GM19455 (cell line): ENCODE measurements around the gene WDR53.
A peak's percentile ranks its signal among the peaks of the same experiment; 100 is the strongest.
"Not testable (repeated sequence)": the region's sequence is repeated elsewhere in the genome, so short reads cannot be mapped to it uniquely, and the experiment has no call there.

Experiments
- ATAC-seq: cut with Tn5 transposase; IDR thresholded peaks from one replicate; pipeline ENCODE4 v1.9.1; 2021; ENCODE audit not compliant: unreplicated experiment

The WDR53 gene

DNA sequence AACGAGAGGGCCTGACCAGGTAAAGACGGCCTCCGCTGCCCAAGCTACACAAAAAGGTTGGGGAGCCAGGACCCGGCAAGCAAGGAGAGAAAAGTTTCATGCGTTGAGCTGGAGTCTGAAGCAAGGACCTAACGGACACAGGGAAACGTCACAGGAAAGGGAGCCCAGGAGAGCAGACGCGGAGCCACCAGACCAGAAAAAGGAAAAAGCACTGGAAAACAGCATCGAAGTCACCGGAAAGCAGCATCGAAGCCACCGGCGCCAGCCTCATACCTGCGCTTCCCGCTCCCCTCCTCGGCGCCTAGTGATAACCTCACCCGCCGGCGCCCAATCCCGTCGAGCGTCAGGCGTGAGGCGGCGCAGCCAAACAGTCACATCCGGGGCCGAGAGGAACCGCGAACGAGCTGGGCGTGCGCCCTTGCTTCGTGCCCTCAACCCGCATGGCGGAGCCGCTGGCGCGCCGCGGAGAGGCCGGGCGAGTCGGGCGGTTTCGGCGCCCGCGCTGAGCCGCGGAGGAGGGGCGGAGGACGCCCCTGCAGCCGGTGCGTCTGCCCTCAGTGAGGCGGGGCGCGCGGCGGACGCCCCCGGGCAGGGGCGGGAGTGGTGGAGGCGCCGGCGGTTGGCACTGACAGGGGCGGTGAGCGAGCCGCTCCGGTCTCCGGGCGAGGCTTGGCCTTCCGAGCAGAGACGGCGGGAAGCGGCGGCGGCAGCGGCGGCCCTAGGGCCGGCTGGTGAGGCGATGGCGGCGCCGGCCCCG lies at the start of gene WDR53, which contains the start of gene FBXO45:
TSS of gene WDR53 (minus strand) at position 309 of the 757 bp plus-strand sequence. CDS start 7,079 bp downstream, outside the sequence.
TSS of gene FBXO45 (plus strand) at position 415 of the 757 bp plus-strand sequence. CDS start at position 740, 325 bp downstream.
- ATAC-seq = peak; percentile 92

DNA sequence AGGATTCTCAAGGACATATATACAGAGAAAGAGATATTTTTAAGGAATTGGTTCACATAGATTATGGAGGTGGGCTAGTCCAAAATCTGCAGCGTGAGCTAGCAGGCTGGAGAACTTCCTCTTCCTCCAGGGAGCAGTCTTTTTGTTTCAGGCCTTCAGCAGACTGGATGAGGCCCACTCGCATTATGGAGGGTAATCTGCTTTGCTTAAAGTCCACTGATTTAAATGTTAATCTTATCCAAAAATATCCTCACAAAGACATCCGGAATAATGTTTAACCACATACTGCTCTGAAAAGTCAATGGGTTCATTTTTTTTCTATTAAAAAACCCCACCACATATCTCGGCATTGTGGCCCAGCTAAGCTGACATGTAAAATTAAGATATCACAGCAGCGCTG lies 48.9 kb upstream of the WDR53 start:
- ATAC-seq = no peak

DNA sequence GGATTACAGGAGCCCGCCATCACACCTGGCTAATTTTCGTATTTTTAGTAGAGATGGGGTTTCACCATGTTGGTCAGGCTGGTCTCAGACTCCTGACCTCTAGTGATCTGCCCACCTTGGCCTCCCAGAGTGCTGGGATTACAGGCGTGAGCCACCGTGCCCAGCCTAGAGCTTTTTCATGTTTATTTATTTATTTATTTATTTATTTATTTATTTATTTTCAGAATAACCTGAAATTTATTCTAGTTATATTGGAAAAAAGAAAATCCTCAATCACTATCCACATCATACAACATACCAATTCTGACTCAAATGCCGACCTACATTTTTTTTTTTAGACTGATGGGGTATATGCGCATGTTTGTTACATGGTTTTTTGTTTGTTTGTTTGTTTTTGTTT lies 46.9 kb upstream of the WDR53 start:
- not testable (repeated sequence) for ATAC-seq

DNA sequence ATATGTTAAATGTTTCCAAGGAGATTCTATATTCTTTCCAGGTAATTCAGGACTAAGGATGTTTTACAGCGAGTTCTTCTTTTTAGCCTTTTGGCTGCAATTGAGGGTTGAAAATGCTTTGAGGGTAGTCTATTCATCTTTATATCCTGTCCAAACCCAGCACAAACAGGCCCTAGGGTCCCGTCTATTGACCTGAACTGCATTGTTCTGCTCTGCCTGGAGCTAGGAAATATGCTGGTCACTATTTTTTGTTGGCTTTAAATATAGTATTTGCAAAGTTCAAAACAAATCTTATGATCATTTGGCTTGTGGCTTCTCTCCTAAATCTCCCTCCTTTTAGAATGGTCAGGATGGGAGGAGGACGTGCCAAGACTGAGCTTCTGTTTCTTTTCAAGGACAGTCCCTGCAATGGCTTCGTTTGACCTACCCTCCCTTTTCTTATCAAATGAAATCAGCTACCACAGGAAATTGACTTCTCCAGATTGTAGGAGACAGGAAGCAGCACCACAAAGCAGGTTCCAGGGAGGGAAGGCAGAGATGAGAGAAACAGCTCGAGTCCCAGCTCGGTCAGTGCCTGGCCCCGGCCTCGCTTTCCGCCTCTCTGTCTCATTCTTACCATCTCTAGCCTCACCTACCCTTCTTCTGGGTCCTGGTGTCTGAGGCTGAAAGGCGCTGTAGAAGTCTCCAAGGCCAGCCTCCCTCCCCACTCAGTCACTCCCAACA lies 43.6 kb upstream of the WDR53 start:
- no peak for ATAC-seq

DNA sequence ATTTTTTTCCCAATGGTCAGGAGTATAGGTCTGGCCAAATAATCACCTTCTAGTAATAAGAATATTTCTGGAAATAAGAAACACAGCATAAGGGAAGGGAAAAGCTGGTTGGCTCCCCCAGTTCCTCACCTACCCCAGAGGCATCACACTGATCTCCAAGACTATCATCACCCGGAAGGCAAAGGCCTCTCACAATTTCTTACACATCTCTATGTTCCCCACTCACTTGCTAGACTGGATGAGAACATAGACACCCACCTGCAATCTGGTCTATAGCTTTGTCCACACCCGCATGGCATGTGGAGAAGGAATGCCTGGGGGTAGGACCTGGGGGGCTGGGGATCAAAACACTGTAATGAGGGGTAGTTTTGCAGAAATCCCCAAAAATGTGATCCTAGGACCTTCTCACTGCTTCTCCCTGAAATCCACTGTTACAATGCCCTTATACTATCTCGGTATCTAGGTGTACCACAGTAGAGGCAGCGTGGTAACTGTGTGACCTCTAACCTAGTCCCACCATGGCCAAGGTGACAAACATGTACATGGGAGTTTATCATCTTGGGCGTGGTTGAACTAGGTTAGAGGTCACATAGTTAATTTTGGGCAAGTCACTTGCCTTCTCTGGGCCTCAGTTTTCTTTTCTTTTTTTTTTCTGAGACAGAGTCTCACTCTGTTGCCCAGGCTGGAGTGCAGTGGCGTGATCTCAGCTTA lies 41.6 kb upstream of the WDR53 start:
- no peak for ATAC-seq

DNA sequence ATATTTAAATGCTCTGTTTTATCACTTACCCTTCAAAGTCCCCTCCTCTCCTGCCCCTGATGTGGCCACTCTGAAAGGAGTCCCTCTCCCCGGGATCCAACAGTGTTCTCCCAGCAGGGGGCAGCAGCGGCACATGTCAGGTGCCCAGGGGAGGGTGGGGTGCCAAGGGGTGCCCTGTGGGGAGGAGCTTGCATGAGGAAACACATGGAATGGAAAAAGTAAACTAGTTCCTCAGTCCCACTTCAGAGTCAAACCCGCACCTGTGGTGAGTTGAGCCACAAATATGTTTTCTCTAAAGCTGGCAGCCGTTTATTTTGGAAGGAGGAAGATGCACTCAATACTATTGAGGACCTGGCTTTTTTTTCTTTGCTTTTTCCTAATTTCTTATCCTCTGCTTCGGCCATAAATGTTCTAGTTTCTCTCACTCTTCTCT lies 41.0 kb upstream of the WDR53 start:
- ATAC-seq = peak; percentile 85

DNA sequence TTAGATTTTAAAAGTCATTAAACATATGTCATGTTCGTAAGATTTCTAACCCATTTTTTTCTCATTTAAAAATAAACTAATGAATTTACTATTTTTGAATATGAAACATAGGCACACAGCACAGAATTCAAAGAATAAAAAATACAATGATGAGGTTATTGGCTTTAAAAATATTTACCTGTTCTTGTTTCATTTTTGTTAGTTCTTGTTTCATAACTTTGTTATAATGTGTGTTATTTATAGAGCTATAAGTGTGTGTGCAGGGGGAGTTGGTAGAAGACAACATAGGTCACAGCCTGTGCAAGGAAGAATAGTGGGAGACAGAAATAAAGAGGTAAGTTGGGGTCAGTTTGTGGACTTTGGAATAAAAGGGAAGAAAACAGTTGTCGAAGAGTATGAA lies 40.3 kb upstream of the WDR53 start:
- no peak for ATAC-seq

DNA sequence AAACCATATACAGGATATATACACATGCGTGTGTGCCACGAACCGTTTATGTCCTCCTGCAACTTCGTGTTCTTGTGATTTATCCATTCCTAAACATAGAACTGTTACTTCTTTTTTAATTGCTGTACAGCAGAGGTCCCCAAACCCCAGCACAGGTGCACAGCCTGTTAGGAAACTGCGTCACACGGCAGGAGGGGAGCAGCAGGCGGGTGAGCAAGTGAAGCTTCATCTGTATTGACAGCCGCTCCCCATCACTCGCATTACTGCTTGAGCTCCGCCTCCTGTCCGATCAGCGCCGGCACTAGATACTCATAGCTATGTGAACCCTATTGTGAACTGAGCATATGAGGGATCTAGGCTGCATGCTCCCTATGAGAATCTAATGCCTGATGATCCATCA lies 36.2 kb upstream of the WDR53 start:
- ATAC-seq = no peak

DNA sequence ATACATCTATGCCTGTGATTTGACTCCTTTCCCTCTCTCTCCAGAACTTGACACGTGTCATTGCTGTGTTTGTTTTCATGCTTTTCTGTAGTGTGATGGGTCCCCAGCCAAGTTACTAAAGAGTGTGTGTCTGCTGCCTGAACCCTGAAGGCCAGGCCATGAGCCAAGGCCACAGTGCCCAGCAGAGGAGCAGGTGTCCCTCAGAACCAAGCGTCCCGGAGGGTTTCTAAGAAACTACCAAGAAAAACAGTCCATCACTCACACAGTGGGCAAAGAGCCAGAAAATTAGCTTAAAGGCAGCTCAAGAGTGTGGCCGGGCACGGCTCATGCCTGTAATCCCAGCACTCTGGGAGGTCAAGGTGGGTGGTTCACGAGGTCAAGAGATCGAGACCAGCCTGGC lies 35.3 kb upstream of the WDR53 start:
- ATAC-seq = no peak

DNA sequence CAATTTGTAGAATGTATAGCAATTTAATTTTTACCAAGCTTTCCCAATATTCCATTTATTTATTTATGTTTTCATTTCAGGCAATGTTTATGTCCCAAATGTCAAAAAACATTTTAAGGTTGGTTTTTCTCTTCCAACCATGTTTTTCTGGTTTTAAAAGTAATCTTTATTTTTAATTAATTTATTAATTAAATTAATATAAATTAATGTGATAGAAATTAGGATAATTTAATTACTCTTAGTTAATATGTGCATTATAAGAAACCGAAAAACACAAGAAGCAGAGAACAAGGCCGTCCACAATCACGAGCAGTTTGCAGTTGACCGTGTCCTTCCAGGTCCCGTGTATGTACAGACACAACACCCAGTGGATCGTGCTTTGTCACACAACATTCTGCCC lies 34.3 kb upstream of the WDR53 start:
- ATAC-seq = no peak

DNA sequence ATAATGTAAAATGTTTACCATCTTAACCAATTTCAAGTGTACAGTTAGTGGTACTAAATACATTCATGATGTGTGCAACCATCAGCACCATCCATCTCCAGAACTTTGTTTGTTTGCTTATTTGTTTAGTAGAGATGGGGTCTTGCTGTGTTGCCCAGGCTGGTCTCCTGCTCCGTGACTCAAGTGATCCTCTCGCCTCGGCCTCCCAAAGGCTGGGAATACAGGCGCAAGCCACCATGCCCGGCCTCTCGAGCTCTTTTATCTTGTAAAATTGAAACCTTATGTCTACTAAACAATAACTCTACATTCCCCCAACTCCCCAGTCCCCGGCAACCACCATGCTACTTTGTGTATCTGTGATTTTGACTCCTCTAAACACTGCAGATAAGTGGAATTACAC lies 32.0 kb upstream of the WDR53 start:
- ATAC-seq = no peak

DNA sequence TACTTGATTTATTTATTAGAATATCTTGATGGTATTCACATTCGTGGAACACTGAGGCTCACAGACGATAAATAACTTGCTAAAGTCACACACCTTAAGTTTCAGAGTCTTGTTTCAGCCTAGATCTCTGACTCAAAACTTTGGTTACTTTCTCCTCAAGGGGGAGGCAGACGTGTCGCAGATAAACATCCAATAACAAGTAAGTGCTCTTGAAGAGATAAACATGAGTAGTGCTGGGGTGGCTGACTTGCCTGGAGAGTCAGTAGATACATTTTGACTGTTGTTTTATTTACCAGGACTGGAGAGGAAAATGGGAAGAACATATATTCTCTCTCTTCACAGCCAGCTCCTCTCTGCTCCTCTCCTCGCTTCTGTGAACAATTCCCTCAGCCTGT lies 31.4 kb upstream of the WDR53 start:
- no peak for ATAC-seq

DNA sequence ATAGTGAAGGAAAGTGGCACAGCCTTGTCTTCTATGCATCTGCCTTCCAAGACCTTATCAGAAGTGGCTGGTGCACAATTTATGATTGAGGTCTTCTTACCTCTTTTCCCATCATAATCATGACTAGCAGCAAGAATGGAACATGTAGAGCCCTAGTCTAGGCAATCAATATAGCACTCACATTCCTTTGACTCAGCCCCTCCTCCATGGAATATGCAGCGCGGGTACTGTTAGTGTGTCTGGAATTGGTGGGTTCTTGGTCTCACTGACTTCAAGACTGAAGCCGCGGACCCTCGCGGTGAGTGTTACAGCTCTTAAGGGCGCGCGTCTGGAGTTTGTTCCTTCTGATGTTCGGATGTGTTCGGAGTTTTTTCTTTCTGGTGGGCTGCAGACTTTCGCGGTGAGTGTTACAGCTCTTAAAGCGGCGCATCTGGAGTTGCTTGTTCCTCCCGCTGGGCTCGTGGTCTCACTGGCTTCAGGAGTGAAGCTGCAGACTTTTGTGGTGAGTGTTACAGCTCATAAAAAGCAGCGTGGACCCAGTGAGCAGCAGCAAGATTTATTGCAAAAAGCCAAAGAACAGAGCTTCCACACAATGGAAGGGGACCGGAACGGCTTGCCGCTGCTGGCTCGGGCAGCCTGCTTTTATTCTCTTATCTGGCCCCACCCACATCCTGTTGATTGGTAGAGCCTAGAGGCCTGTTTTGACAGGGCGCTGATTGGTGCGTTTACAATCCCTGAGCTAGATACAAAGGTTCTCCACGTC lies 29.8 kb upstream of the WDR53 start:
- ATAC-seq = not testable (repeated sequence)

DNA sequence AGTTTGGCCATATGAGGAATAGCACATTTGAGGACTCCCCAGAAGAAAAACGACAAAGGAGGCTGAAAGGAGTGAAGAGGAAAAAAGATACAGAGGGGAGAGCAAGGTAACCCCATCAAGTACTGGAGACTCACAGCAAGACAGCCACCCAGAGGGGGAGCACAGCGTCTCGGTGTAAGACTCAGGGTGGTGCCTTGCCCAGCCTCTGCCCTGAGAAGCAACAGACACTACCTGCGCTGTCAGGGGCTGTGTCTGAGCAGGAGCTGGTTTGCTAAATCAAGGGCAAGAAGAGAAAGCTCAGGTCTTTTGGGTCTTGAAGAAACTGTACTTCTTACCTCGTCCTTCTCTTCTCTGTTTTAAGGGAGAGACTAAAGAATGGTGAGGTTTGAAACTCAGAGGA lies 28.0 kb upstream of the WDR53 start:
- no peak for ATAC-seq

DNA sequence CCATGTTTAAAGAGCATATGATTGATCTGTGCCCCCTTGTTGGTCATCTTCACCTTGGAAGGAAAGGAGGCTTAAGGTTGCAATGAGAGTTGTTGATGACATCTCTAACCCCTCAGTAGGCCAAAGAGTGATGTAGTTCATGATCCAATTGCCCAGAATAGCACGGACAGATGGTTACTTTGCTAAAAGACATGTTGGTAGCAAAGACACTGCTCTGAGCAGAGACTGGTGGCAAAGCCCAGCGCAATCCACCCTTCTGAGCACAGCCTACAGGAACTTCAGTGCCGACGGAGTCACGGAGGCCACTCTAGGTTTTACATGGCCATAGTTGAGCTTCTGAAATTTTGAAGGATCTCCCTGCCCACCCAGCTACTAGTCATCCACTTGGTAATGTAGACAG lies 21.9 kb upstream of the WDR53 start:
- ATAC-seq = no peak

DNA sequence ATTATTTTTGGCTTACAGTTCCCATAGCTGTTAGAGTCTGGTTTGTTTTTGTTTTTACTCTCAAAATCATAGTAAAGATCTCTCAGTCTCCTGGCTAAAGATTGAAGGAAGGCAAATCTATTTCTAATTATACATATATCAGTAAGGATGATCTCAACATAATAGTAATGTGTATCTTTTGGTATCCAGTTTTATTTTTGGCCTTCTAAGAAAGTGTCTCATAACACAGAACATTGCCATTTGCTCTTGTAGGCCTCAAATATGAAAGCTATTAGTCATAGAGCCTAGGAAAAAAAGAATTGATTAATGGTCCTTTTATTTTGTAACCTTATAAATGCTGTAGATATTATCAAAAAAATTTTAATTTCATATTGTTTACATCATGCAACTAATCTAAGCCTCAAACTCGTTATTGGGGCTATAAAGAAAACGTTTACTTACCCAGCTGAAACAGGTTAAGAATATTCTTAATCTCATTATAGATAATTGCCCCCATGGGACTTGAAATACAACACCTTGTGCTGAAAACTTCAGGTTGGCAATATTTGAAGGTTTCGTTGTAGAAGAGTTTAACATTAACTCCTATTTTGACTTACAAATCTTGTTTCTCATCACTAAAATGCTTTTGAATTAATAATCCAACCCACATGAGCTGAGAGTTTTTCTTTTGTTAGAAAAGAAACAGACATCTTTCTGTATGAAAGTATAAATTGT lies 16.8 kb upstream of the WDR53 start:
- ATAC-seq = no peak

DNA sequence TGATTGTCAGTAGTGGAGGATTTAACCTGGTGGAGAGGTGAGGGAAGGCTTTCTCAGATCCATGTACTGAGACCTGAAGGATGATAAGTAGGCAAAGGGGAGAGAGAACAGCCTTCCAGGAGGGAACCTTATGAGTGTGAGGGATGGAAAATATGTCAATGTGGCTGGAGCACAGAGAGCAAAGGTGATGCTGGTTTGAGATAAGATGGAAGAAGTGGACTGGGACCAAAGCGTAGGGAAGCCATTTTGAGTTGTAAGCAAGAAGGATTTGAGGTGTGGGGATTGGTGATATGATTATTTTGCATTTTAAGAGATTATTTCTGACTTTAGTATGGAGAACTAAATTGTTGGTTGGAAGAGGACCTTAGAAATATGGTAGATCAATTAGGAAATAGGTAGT lies 4.0 kb upstream of the WDR53 start:
- ATAC-seq = no peak

DNA sequence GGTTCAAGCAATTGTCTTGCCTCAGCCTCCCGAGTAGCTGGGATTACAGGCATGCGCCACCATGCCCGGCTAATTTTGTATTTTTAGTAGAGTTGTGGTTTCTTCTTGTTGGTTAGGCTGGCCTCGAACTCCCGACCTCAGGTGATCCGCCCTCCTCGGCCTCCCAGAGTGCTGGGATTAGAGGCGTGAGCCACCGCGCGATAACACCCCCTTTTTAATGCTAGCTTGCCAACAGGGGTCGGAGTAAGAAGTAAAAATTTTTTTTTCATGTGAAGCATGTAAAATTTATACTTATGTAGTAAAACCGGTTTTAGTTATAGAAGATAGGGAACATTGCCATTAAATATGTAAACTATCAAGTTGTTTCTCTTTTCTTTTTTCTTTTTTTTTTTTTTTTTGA lies 2.0 kb upstream of the WDR53 start:
- not testable (repeated sequence) for ATAC-seq

DNA sequence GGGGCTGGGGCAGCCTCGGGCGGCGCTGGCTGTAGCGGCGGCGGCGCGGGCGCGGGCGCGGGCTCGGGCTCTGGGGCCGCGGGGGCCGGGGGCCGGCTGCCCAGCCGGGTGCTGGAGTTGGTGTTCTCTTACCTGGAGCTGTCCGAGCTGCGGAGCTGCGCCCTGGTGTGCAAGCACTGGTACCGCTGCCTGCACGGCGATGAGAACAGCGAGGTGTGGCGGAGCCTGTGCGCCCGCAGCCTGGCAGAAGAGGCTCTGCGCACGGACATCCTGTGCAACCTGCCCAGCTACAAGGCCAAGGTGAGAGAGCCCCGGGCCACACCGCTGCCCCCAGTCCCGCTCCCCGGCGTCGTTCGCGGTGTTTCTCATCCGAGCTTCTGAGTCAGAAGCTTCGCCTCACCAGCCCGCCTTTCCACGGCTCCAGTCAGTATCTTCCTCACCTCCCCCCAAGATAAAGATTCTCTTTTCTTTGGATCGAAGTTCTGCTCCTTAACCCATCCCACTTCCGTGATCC lies 706 bp upstream of the WDR53 start:
- ATAC-seq = peak; percentile 53

DNA sequence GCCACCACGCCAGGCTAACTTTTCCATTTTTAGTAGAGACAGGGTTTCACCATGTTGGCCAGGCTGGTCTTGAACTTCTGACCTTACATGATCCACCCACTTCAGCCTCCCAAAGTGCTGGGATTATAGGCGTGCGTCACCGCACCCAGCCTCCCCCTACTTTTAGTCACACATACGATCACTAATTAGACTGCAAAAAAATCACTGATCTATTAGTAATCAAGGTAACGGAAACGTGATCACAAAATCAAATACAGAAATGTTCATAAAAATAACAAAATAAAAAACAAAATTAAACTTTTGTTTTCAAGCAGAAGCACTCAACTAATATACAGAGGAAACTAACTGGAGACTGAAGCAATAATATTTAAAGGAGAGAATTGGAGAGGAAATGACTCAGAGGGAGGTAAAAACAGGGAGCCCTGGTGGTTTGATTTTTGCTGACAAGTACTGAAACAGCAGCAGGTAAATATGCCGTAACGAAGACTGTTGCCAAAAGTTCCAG lies 4.6 kb downstream of the WDR53 start:
- ATAC-seq = no peak
